ENCODE data around the gene ZNF563. TPM values are rescaled to one million over a fixed set of nuclear protein-coding genes. Genes with fewer than 3 reads are reported as not detected.
"Not testable (repeated sequence)": the region's sequence is repeated elsewhere in the genome, so short reads cannot be mapped to it uniquely, and the experiment has no call there.

The ZNF563 gene
- total RNA-seq, 4 donors from 2014 or later: 0.84 to 8.2 (median 2.5) TPM

GRCh38 chr19:12331211-12331941 is 2.1 kb downstream of the ZNF563 start:
- ATAC-seq (ENCODE audit: low FRiP score) (no peak), DNase-seq (ENCODE audit: low spot score) (no peak)
- TF ChIP-seq CTCF (IDR thresholded peaks at IDR 0.05): no peak

- DNase-seq (ENCODE audit: low spot score) (no peak), ATAC-seq (ENCODE audit: low FRiP score) (no peak)
- no peak for TF ChIP-seq CTCF (IDR thresholded peaks at IDR 0.05)
Observed at GRCh38 chr19:12330340-12330739, 3.1 kb downstream of the ZNF563 start.

GRCh38 chr19:12325690-12326089 is 7.7 kb downstream of the ZNF563 start:
- ATAC-seq (ENCODE audit: low FRiP score): no peak
- no peak for DNase-seq (ENCODE audit: low spot score)
- no peak for TF ChIP-seq CTCF (IDR thresholded peaks at IDR 0.05)

- no peak for DNase-seq (ENCODE audit: low spot score)
- no peak for TF ChIP-seq CTCF (IDR thresholded peaks at IDR 0.05)
- ATAC-seq (ENCODE audit: low FRiP score): no peak
Observed at GRCh38 chr19:12318782-12319413, 14.5 kb downstream of the ZNF563 start.

GRCh38 chr19:12314553-12314952 is 18.9 kb downstream of the ZNF563 start:
- DNase-seq (ENCODE audit: low spot score) (no peak), ATAC-seq (ENCODE audit: low FRiP score) (no peak)
- no peak for TF ChIP-seq CTCF (IDR thresholded peaks at IDR 0.05)

- DNase-seq (ENCODE audit: low spot score); ATAC-seq (ENCODE audit: low FRiP score): not testable (repeated sequence)
Observed at GRCh38 chr19:12308891-12309290, 24.5 kb downstream of the ZNF563 start.

GRCh38 chr19:12295191-12295590 is 38.2 kb downstream of the ZNF563 start:
- no peak for TF ChIP-seq CTCF (IDR thresholded peaks at IDR 0.05)
- no peak for DNase-seq (ENCODE audit: low spot score)
- ATAC-seq (ENCODE audit: low FRiP score): peak; percentile 20

Measured in omental fat pad (tissue), 4 donors.